ENCODE data around the gene BIN1.

DNA sequence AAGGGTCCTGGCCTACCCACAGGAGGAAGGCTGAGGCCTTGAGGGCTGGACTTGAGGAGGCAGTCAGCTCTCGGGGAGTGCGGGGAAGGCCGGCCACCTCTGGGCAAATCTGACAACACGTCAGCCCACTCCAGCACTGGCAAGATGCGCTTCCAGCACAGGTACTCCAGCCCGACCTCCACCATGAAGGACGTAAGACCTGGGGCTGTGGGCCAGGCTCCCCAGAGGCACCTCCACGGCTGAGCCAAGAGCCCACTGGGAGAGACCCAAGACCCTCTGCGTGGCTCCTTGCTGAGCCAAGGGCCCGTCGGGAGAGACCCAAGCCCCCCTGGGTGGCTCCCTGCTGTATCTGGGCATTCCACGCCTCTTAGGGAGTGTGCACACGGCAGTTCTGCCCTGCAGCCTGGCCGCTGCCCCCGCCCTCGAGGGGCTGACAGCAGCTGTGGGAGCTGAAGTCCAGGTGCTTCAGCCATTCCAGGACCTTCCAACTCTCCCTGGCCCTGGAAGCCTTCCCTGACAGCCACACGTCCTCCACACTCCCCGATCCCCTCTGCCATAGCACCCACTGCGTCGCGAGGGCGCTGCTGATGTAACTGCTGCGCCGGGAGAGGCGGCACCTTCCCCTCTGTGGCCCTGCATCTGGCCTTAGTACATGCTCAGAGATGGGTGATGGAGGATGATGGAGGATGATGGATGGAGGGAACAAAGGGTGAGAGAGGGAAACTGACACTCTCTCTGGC lies 50.2 kb downstream of the BIN1 start:
- TF ChIP-seq, protein P1, sequence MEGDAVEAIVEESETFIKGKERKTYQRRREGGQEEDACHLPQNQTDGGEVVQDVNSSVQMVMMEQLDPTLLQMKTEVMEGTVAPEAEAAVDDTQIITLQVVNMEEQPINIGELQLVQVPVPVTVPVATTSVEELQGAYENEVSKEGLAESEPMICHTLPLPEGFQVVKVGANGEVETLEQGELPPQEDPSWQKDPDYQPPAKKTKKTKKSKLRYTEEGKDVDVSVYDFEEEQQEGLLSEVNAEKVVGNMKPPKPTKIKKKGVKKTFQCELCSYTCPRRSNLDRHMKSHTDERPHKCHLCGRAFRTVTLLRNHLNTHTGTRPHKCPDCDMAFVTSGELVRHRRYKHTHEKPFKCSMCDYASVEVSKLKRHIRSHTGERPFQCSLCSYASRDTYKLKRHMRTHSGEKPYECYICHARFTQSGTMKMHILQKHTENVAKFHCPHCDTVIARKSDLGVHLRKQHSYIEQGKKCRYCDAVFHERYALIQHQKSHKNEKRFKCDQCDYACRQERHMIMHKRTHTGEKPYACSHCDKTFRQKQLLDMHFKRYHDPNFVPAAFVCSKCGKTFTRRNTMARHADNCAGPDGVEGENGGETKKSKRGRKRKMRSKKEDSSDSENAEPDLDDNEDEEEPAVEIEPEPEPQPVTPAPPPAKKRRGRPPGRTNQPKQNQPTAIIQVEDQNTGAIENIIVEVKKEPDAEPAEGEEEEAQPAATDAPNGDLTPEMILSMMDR (IDR thresholded peaks at IDR 0.05), result no peak
- TF ChIP-seq SIN3A (IDR thresholded peaks at IDR 0.05; ENCODE audit: borderline replicate concordance, insufficient read depth, low read depth, low read length) (no peak), POLR2AphosphoS5 (IDR thresholded peaks at IDR 0.05; ENCODE audit: low read depth, low read length) (no peak), TCF7L2 (IDR thresholded peaks at IDR 0.05; ENCODE audit: low read depth, low read length) (no peak)
- TF ChIP-seq, protein P2, sequence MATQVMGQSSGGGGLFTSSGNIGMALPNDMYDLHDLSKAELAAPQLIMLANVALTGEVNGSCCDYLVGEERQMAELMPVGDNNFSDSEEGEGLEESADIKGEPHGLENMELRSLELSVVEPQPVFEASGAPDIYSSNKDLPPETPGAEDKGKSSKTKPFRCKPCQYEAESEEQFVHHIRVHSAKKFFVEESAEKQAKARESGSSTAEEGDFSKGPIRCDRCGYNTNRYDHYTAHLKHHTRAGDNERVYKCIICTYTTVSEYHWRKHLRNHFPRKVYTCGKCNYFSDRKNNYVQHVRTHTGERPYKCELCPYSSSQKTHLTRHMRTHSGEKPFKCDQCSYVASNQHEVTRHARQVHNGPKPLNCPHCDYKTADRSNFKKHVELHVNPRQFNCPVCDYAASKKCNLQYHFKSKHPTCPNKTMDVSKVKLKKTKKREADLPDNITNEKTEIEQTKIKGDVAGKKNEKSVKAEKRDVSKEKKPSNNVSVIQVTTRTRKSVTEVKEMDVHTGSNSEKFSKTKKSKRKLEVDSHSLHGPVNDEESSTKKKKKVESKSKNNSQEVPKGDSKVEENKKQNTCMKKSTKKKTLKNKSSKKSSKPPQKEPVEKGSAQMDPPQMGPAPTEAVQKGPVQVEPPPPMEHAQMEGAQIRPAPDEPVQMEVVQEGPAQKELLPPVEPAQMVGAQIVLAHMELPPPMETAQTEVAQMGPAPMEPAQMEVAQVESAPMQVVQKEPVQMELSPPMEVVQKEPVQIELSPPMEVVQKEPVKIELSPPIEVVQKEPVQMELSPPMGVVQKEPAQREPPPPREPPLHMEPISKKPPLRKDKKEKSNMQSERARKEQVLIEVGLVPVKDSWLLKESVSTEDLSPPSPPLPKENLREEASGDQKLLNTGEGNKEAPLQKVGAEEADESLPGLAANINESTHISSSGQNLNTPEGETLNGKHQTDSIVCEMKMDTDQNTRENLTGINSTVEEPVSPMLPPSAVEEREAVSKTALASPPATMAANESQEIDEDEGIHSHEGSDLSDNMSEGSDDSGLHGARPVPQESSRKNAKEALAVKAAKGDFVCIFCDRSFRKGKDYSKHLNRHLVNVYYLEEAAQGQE (IDR thresholded peaks at IDR 0.05; ENCODE audit: insufficient read depth in 1 of 2, low read depth in 2 of 2, low read length in 1 of 2), result no peak

Measured in Panc1 (cell line).